Activated CD8-positive, alpha-beta T cell treated with anti-CD3 and anti-CD28 coated beads for 36 hours (primary cell): Measurements from ENCODE around the gene PRKAG3. TPM values are rescaled to one million over a fixed set of nuclear protein-coding genes. Genes with fewer than 3 reads are reported as not detected.

Experiments
- ATAC-seq: fragments of 200-7000 bp; cut with Tn5 transposase; one replicate; pipeline ENCODE4 v1.10.0; 2021; ENCODE audit warnings: mild to moderate bottlenecking, moderate library complexity
- CTCF ChIA-PET: fragments of 350-600 bp; sonication (Branson Sonifier 250); formaldehyde crosslinking; loops from one replicate; lab custom pipeline; 2021; ENCODE audit warnings: antibody characterized with exemption; lab: Charles Lee
- POLR2A ChIA-PET: fragments of 350-600 bp; sonication (Branson Sonifier 250); formaldehyde crosslinking; loops from one replicate; lab custom pipeline; 2021; ENCODE audit warnings: antibody characterized with exemption; lab: Charles Lee
- DNase-seq: peaks from one replicate; pipeline ENCODE4 v3.0.0-alpha.2; 2020
- H3K27ac Mint-ChIP-seq: one replicate; pipeline ENCODE4 v1.8.0; 2021; ENCODE audit warnings: mild to moderate bottlenecking, mixed read lengths
- H3K27me3 Mint-ChIP-seq: one replicate; pipeline ENCODE4 v1.8.0; 2021; ENCODE audit warnings: mixed read lengths
- H3K36me3 Mint-ChIP-seq: one replicate; pipeline ENCODE4 v1.8.0; 2021; ENCODE audit warnings: low read depth, mixed read lengths
- H3K4me1 Mint-ChIP-seq: one replicate; pipeline ENCODE4 v1.8.0; 2021; ENCODE audit warnings: low read depth, mixed read lengths
- H3K4me3 Mint-ChIP-seq: one replicate; pipeline ENCODE4 v1.8.0; 2021; ENCODE audit warnings: mild to moderate bottlenecking, moderate library complexity, mixed read lengths
- H3K9me3 Mint-ChIP-seq: one replicate; pipeline ENCODE4 v1.8.0; 2021; ENCODE audit warnings: mixed read lengths
- CTCF ChIP-seq: fragments of 200-600 bp; IDR thresholded peaks from one replicate; pipeline ENCODE4 v1.8.0; 2022; ENCODE audit warnings: antibody characterized with exemption, mild to moderate bottlenecking
- intact Hi-C: fragments of 100-400 bp; cut with micrococcal nuclease; formaldehyde crosslinking; loops from one replicate; pipeline ENCODE4 v1.10.0; 2022
- total RNA-seq, 2 experiments: library from RNA; stranded (reverse); gene quantifications; one replicate each; pipeline ENCODE4 v1.2.3, GENCODE V29; 2021

The PRKAG3 gene
- total RNA-seq, 2 experiments from 2014 or later: not detected

- no peak overlapping the region for H3K4me3 Mint-ChIP-seq
- peaks cover 40% of the 10 kb centered on the region for H3K27me3 Mint-ChIP-seq
- H3K4me1 Mint-ChIP-seq: peaks cover 8% of the 10 kb centered on the region
- ATAC-seq (no peak), DNase-seq (no peak)
- no peak overlapping the region for H3K27ac Mint-ChIP-seq
- H3K9me3 Mint-ChIP-seq: no peaks in the 10 kb centered on the region
- ChIA-PET POLR2A (no interaction called here), CTCF (interaction anchor here (0.8 to 1.0 kb wide), 2 partner anchors 10 to 11 kb away, joined by 3 read pairs; no protein-coding TSS in a partner anchor)
- no peak for TF ChIP-seq CTCF
- H3K36me3 Mint-ChIP-seq: no peaks in the 10 kb centered on the region
- intact Hi-C loops: loop anchor here (5.0 kb wide), 1 partner anchor 41 kb away; no protein-coding TSS in a partner anchor
Observed at GRCh38 chr2:218865999-218866398, 34.4 kb upstream of the PRKAG3 start.

GRCh38 chr2:218865396-218865795 lies 33.8 kb upstream of the PRKAG3 start:
- Mint-ChIP-seq H3K36me3 (no peaks in the 10 kb centered on the region), H3K9me3 (no peaks in the 10 kb centered on the region), H3K4me1 (peaks cover 8% of the 10 kb centered on the region), H3K27me3 (peaks cover 42% of the 10 kb centered on the region), H3K4me3 (no peak overlapping the region), H3K27ac (no peak overlapping the region)
- no peak for ATAC-seq
- intact Hi-C loops: loop anchor here (5.0 kb wide), 1 partner anchor 42 kb away; no protein-coding TSS in a partner anchor
- TF ChIP-seq CTCF: no peak
- POLR2A ChIA-PET: no interaction called here
- CTCF ChIA-PET: interaction anchor here (2.0 to 2.4 kb wide), 2 partner anchors 33 to 155 kb away, joined by 4 to 16 read pairs; partner anchors contain the start of gene TTLL4
- DNase-seq: no peak

- no peak for ATAC-seq
- Mint-ChIP-seq H3K27ac (no peak overlapping the region), H3K4me1 (peaks cover 10% of the 10 kb centered on the region), H3K9me3 (no peaks in the 10 kb centered on the region), H3K4me3 (no peak overlapping the region), H3K27me3 (peaks cover 49% of the 10 kb centered on the region), H3K36me3 (no peaks in the 10 kb centered on the region)
- ChIA-PET POLR2A (no interaction called here), CTCF (interaction anchor here (1.0 to 4.3 kb wide), 5 partner anchors 10 to 42 kb away, joined by 3 to 30 read pairs (median 6); no protein-coding TSS in a partner anchor)
- intact Hi-C loops: no loop called here
- DNase-seq: no peak
- no peak for TF ChIP-seq CTCF
Observed at GRCh38 chr2:218863021-218863520, 31.5 kb upstream of the PRKAG3 start.

GRCh38 chr2:218861645-218862318 lies 30.2 kb upstream of the PRKAG3 start:
- Mint-ChIP-seq H3K9me3 (no peaks in the 10 kb centered on the region), H3K27ac (no peak overlapping the region), H3K27me3 (peaks cover 60% of the 10 kb centered on the region), H3K4me3 (no peak overlapping the region), H3K4me1 (peaks cover 10% of the 10 kb centered on the region), H3K36me3 (no peaks in the 10 kb centered on the region)
- ATAC-seq (no peak), DNase-seq (no peak)
- ChIA-PET CTCF (interaction anchor here (1.3 to 7.6 kb wide), 5 partner anchors 8 to 197 kb away, joined by 3 to 63 read pairs (median 9); no protein-coding TSS in a partner anchor), POLR2A (interaction anchor here (0.6 to 1.2 kb wide), 2 partner anchors 14 to 24 kb away, joined by 3 read pairs; no protein-coding TSS in a partner anchor)
- TF ChIP-seq CTCF: no peak
- intact Hi-C loops: no loop called here

- intact Hi-C loops: no loop called here
Observed at GRCh38 chr2:218860950-218861381, 29.4 kb upstream of the PRKAG3 start.

More at GRCh38 chr2:218860950-218861381, 29.4 kb upstream of the PRKAG3 start:
- DNase-seq: peak; percentile 21
- peaks cover 68% of the 10 kb centered on the region for H3K27me3 Mint-ChIP-seq
- no peaks in the 10 kb centered on the region for H3K36me3 Mint-ChIP-seq
- CTCF ChIA-PET: interaction anchor here (0.9 to 7.6 kb wide), 5 partner anchors 9 to 119 kb away, joined by 4 to 63 read pairs (median 9); no protein-coding TSS in a partner anchor
- H3K27ac Mint-ChIP-seq: no peak overlapping the region
- H3K9me3 Mint-ChIP-seq: no peaks in the 10 kb centered on the region
- POLR2A ChIA-PET: interaction anchor here (1.2 to 1.4 kb wide), 2 partner anchors 13 to 84 kb away, joined by 3 read pairs; no protein-coding TSS in a partner anchor
- no peak for TF ChIP-seq CTCF
- H3K4me3 Mint-ChIP-seq: no peak overlapping the region
- ATAC-seq: peak; percentile 35
- H3K4me1 Mint-ChIP-seq: peaks cover 10% of the 10 kb centered on the region
